Adrenal gland (tissue), 12 donors: ENCODE measurements around the gene SERINC4. TPM values are rescaled to one million over a fixed set of nuclear protein-coding genes. Genes with fewer than 3 reads are reported as not detected.
A peak's percentile ranks its signal among the peaks of the same experiment; 100 is the strongest.
"Not testable (repeated sequence)": the region's sequence is repeated elsewhere in the genome, so short reads cannot be mapped to it uniquely, and the experiment has no call there.

Experiments
- DNase-seq, 7 donors: peaks; one replicate each; pipeline ENCODE4 v3.0.0-alpha.2; 2019 to 2020
- H3K27ac ChIP-seq, 5 donors: fragments of 200-600 bp; sonication (generic) in 4 of 5; 1 replicate in 3 of 5; 2 replicates in 2 of 5; pipeline versions ENCODE4 v1.5.1 to v1.8.0; 2016 to 2020; ENCODE audit warnings: mild to moderate bottlenecking in 1 of 5
- H3K27me3 ChIP-seq: fragments of 200-600 bp; 2 replicates; pipeline ENCODE4 v1.8.0; 2021
- H3K36me3 ChIP-seq, 2 donors: fragments of 200-600 bp; replicated peaks in 1 of 2; 1 replicate in 1 of 2; 2 replicates in 1 of 2; pipeline versions ENCODE4 v1.5.1 to v1.8.0; 2018 to 2022
- H3K4me1 ChIP-seq, 2 donors: fragments of 200-600 bp; replicated peaks in 1 of 2; 1 replicate in 1 of 2; 2 replicates in 1 of 2; pipeline versions ENCODE4 v1.5.1 to v1.8.0; 2018 to 2021
- H3K4me3 ChIP-seq, 4 donors: fragments of 200-600 bp; sonication (generic) in 3 of 4; one replicate each; pipeline ENCODE4 v1.5.1; 2016 to 2018
- H3K9me3 ChIP-seq, 3 donors: fragments of 200-600 bp; sonication (generic) in 1 of 3; replicated peaks in 1 of 3; 1 replicate in 2 of 3; 2 replicates in 1 of 3; pipeline versions ENCODE4 v1.5.1 to v1.8.0; 2016 to 2021
- CTCF ChIP-seq, 6 experiments: fragments of 450-650 bp in 4 of 6; fragments of 200-600 bp in 2 of 6; sonication (generic) in 1 of 6; IDR thresholded peaks; 1 replicate in 5 of 6; 2 replicates in 1 of 6; pipeline versions ENCODE4 v1.5.1 to v1.8.0; 2016 to 2021; ENCODE audit warnings: antibody characterized with exemption in 6 of 6, mild to moderate bottlenecking in 2 of 6, moderate library complexity in 1 of 6
- POLR2A ChIP-seq, 2 donors: fragments of 450-650 bp; IDR thresholded peaks; one replicate each; pipeline ENCODE4 v1.6.1; 2017; ENCODE audit warnings: antibody characterized with exemption in 2 of 2, mild to moderate bottlenecking in 2 of 2, moderate library complexity in 1 of 2
- WGBS, 4 donors: extraction: QIAGEN DNeasy Blood & Tissue Kit in 2 of 4; methylation state at CpG; one replicate each; pipeline versions ENCODE4 v1.1.5 to v1.1.7; 2013 to 2017; 5-methylcytosine and 5-hydroxymethylcytosine counted together
- intact Hi-C, 2 donors: fragments of 100-400 bp; cut with DNase I; formaldehyde crosslinking; loops; one replicate each; pipeline versions ENCODE4 v1.14.1 to v1.15.0; 2022 to 2023
- polyA plus RNA-seq, 3 donors: library from polyadenylated mRNA; stranded (reverse); fragments of 200-250 nt in 2 of 3; fragments of 350-450 nt in 1 of 3; fragmentation: Illumina TruSeq in 1 of 3; extraction: RNeasy Lipid Tissue Mini Kit (QIAGEN cat#74804) in 1 of 3; gene quantifications; one replicate each; pipeline ENCODE4 v1.2.3, GENCODE V29; 2013 to 2014
- total RNA-seq, 9 donors: library from RNA; depleted of rRNA in 4 of 9; stranded (reverse); fragments of >200 nt in 4 of 9; fragments of 120-200 nt in 1 of 9; fragmentation: NEBNext Ultra II Directional in 1 of 9; extraction: Animal tissue kit (Norgen Biotek cat#: 25700) in 1 of 9; gene quantifications; one replicate each; pipeline versions ENCODE4 v1.1.0 to v1.2.4, GENCODE V29; 2013 to 2023
- donor health status: healthy with polysubstance abuse.
- donor health status: Bipolar disorder and iron deficiency.
- donor health status: DM: yes; HTN: yes; CAD: no.
- donor health status: DM: no; HTN: no; CAD: no.
- donor health status: DM: no; HTN: no; CAD: no.
- donor health status: DM: yes; HTN: yes; CAD: no.

Gene SERINC4
- total and polyA plus RNA-seq, 12 donors, result 0.18 to 0.48 (median 0.26) TPM; not detected in 8

DNA sequence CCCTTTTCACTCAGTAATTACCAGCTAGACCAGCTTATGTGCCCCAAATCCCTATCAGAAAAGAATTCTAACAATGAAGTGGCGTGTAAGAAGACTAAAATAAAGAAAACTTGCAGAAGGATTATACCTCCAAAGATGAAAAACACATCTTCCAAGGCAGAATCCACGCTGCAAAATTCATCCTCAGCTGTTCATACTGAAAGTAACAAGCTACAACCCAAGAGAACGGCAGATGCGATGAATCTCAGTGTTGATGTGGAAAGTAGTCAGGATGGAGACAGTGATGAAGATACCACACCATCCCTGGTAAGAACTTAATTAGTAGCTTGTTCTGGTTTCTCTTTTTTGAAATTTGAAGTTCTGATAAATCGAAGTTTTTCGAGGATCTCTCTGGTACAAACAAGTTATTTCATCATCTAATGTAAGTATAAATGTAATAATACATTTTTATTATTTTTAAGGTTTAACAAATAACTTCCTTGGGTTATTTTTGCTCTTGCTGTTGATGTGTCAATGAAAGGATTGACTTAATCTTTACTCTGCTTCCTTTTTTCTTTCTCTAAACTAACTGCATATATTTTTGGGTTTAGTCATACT is 28.1 kb upstream of the SERINC4 start:
- no peaks in the 10 kb centered on the region for H3K27me3 ChIP-seq
- no peak for TF ChIP-seq CTCF (IDR thresholded peaks at IDR 0.05)
- TF ChIP-seq POLR2A (IDR thresholded peaks at IDR 0.05), result no peak
- DNase-seq, result no peak
- no peak overlapping the region for H3K27ac ChIP-seq
- intact Hi-C loops, result no loop called here
- 70 to 75% (median 73%) methylated on average over 6 of the region's 6 CpGs for WGBS, 4 donors
- H3K9me3 ChIP-seq, result no peaks in the 10 kb centered on the region
- H3K36me3 ChIP-seq, result no peaks in the 10 kb centered on the region
- H3K4me3 ChIP-seq, result no peak overlapping the region
- peaks cover 7 to 26% of the 10 kb centered on the region in 2 donors for H3K4me1 ChIP-seq

DNA sequence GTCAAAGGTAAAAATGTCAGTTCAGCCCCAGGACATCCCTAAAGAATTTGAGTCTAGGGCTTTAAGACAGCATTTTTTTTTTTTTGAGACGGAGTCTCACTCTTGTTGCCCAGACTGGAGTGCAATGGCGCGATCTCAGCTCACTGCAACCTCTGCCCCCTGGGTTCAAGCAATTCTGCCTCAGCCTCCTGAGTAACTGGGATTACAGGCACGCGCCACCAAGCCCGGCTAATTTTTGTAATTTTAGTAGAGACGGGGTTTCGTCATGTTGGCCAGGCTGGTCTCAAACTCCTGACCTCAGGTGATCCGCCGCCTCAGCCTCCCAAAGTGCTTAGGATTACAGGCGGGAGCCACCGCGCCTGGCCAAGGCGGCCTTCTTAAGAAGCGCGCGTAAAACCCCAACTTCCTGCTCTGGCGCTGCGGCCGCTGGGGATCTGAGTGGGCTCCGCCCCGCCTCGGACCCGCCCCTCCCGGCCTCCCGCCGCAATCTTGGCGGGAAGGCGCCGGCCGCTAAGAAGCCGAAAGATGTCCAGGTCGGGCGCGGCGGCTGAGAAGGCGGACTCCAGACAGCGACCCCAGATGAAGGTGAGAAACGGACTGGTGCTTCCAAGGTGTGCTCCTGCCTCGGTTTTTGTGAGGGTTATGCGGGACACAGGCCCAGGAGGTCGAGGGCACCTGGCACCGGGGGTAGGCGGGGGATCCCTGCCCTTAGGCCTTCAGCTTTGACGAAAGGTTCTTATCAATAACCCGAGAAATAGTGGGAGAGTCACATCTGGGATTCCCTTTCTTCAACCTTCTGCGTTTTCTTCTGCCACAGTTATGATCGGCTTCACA is 26.7 kb upstream of the SERINC4 start, which contains the start of gene WDR76:
Gene WDR76, plus strand, starts transcription at position 495 of the 834 bp plus-strand sequence. Its CDS starts 31 bp downstream, at position 526.
- H3K4me1 ChIP-seq, result peaks cover 9 to 40% of the 10 kb centered on the region in 2 donors
- peak within 1 kb of the TSS in 2 of 5 donors; percentile 50 to 55 for H3K27ac ChIP-seq
- TF ChIP-seq POLR2A (IDR thresholded peaks at IDR 0.05) (no peak), CTCF (IDR thresholded peaks at IDR 0.05) (no peak)
- peak; percentile 51 to 85 (median 74) for DNase-seq
- 6 to 13% (median 9%) methylated on average over 14 to 48 of the region's 48 CpGs for WGBS, 4 donors
- no peaks in the 10 kb centered on the region for H3K36me3 ChIP-seq
- H3K4me3 ChIP-seq, result peak within 1 kb of the TSS in 1 of 4 donors; percentile 47
- intact Hi-C loops, result no loop called here
- H3K27me3 ChIP-seq, result no peaks in the 10 kb centered on the region
- no peaks in the 10 kb centered on the region for H3K9me3 ChIP-seq

- Histone ChIP-seq H3K4me3 (peak overlapping the region in 1 of 4 donors; percentile 47), H3K9me3 (no peaks in the 10 kb centered on the region), H3K27me3 (no peaks in the 10 kb centered on the region), H3K4me1 (peaks cover 9 to 44% of the 10 kb centered on the region in 2 donors), H3K27ac (no peak overlapping the region), H3K36me3 (no peaks in the 10 kb centered on the region)
- no peak for TF ChIP-seq CTCF (IDR thresholded peaks at IDR 0.05)
- no peak for TF ChIP-seq POLR2A (IDR thresholded peaks at IDR 0.05)
- 93 to 98% (median 94%) methylated on average over 11 of the region's 11 CpGs for WGBS, 4 donors
- intact Hi-C loops, result no loop called here
- DNase-seq, result no peak
These were observed 26.0 kb upstream of the SERINC4 start for GRCh38 chr15:43826029-43826507.

- not testable (repeated sequence) for DNase-seq
- peaks cover 9 to 44% of the 10 kb centered on the region in 2 donors for H3K4me1 ChIP-seq
These were observed 25.3 kb upstream of the SERINC4 start for GRCh38 chr15:43825305-43825704.

More at GRCh38 chr15:43825305-43825704, 25.3 kb upstream of the SERINC4 start:
- H3K4me3 ChIP-seq, H3K27ac ChIP-seq, H3K36me3 ChIP-seq, H3K27me3 ChIP-seq, intact Hi-C loops, H3K9me3 ChIP-seq: not testable (repeated sequence)
- 90 to 97% (median 95%) methylated on average over 11 of the region's 11 CpGs for WGBS, 4 donors
